HCT116 (cell line): ENCODE measurements around the gene TGM1. TPM values are rescaled to one million over a fixed set of nuclear protein-coding genes. Genes with fewer than 3 reads are reported as not detected.

Experiments
- ATAC-seq: fragments of 200-7000 bp; cut with Tn5 transposase; 2 replicates; pipeline ENCODE4 v1.9.1; 2020; ENCODE audit warnings: mild to moderate bottlenecking, moderate library complexity
- BruUV-seq: library from RNA; stranded (reverse); fragments of 400-500 nt; replicated peaks from 2 replicates; lab custom pipeline; 2021; lab: Mats Ljungman, UMichigan
- CTCF ChIA-PET: fragments of 300-600 bp; sonication (Branson Sonifier 250); formaldehyde crosslinking; loops from one replicate; lab custom pipeline; 2021; ENCODE audit warnings: antibody characterized with exemption; lab: Charles Lee
- POLR2A ChIA-PET: fragments of 300-600, 350-600 bp; sonication (Branson Sonifier 250); formaldehyde crosslinking; loops from one replicate; lab custom pipeline; 2021; ENCODE audit warnings: antibody characterized with exemption; lab: Charles Lee
- RAD21 ChIA-PET, 2 experiments: fragments of 300-600 bp; sonication (Branson Sonifier 250); formaldehyde crosslinking; loops; one replicate each; lab custom pipeline; 2023; ENCODE audit warnings: low total read pairs in 2 of 2; ENCODE audit not compliant: uncharacterized antibody in 2 of 2, unreplicated experiment in 2 of 2, low non-redundant PET in 1 of 2; lab: Charles Lee
- DNase-seq: peaks from one replicate; pipeline ENCODE4 v3.0.0-alpha.2; 2010; ENCODE audit warnings: low read depth, low spot score
- H2AFZ ChIP-seq: fragments of 200-600 bp; shearing (Covaris generic), sonication (generic); 2 replicates; pipeline ENCODE4 v1.6.1; 2017; ENCODE audit warnings: low read depth, mixed run types, mixed read lengths, antibody characterized with exemption, low read length; ENCODE audit not compliant: poor library complexity, severe bottlenecking
- H3K27ac ChIP-seq: 2 replicates; pipeline ENCODE4 v1.5.1; 2012; ENCODE audit warnings: low read depth, low read length
- H3K27me3 ChIP-seq: fragments of 200-600 bp; sonication (generic); 2 replicates; pipeline ENCODE4 v1.6.1; 2016; ENCODE audit warnings: mixed run types, low read length, mixed read lengths; ENCODE audit not compliant: insufficient read depth
- H3K36me3 ChIP-seq, 2 experiments: fragments of 200-500 bp in 1 of 2; fragments of 200-600 bp in 1 of 2; sonication (Bioruptor generic) in 1 of 2; sonication (generic) in 1 of 2; 2 replicates each; pipeline versions ENCODE4 v1.5.1 to v1.6.1; 2014 to 2016; ENCODE audit warnings: low read length in 2 of 2, inconsistent platforms in 1 of 2, mixed read lengths in 1 of 2, mixed run types in 1 of 2; ENCODE audit not compliant: insufficient read depth in 2 of 2, control insufficient read depth in 1 of 2
- H3K4me1 ChIP-seq, 2 experiments: fragments of 200-600 bp in 1 of 2; sonication (generic) in 1 of 2; 2 replicates each; pipeline versions ENCODE4 v1.5.1 to v1.6.1; 2012 to 2017; ENCODE audit warnings: low read length in 2 of 2, inconsistent platforms in 1 of 2, mild to moderate bottlenecking in 1 of 2, mixed read lengths in 1 of 2, mixed run types in 1 of 2, moderate library complexity in 1 of 2; ENCODE audit not compliant: insufficient read depth in 2 of 2, control insufficient read depth in 1 of 2
- H3K4me2 ChIP-seq: fragments of 200-600 bp; sonication (generic); 2 replicates; pipeline ENCODE4 v1.6.1; 2017; ENCODE audit warnings: mixed run types, low read length, mixed read lengths
- H3K4me3 ChIP-seq, 2 experiments: fragments of 200-600 bp in 1 of 2; sonication (generic) in 1 of 2; replicated peaks in 1 of 2; 2 replicates each; pipeline ENCODE4 v1.5.1; 2011 to 2016; ENCODE audit warnings: low read length in 2 of 2, control low read depth in 1 of 2, low read depth in 1 of 2, mild to moderate bottlenecking in 1 of 2, mixed read lengths in 1 of 2, mixed run types in 1 of 2
- H3K79me2 ChIP-seq: fragments of 200-600 bp; sonication (generic); 2 replicates; pipeline ENCODE4 v1.6.1; 2017; ENCODE audit warnings: mild to moderate bottlenecking, mixed run types, low read length, moderate library complexity, mixed read lengths; ENCODE audit not compliant: insufficient read depth
- H3K9ac ChIP-seq: fragments of 200-600 bp; sonication (generic); 2 replicates; pipeline ENCODE4 v1.6.1; 2016; ENCODE audit warnings: low read length, mixed read lengths
- H3K9me2 ChIP-seq: fragments of 200-600 bp; sonication (generic), shearing (Covaris generic); 2 replicates; pipeline ENCODE4 v1.6.1; 2017; ENCODE audit warnings: mixed run types, mild to moderate bottlenecking, moderate library complexity; ENCODE audit not compliant: insufficient read depth
- H3K9me3 ChIP-seq, 2 experiments: fragments of 200-500 bp in 1 of 2; fragments of 200-600 bp in 1 of 2; sonication (Bioruptor generic) in 1 of 2; sonication (generic) in 1 of 2; 2 replicates each; pipeline ENCODE4 v1.6.1; 2014 to 2017; ENCODE audit warnings: low read length in 2 of 2, mixed read lengths in 2 of 2, inconsistent platforms in 1 of 2, low read depth in 1 of 2, mild to moderate bottlenecking in 1 of 2, mixed run types in 1 of 2, moderate library complexity in 1 of 2; ENCODE audit not compliant: control insufficient read depth in 1 of 2, insufficient read depth in 1 of 2
- H4K20me1 ChIP-seq: fragments of 200-600 bp; sonication (generic), shearing (Covaris generic); 2 replicates; pipeline ENCODE4 v1.6.1; 2017; ENCODE audit warnings: mixed run types, mild to moderate bottlenecking, moderate library complexity; ENCODE audit not compliant: insufficient read depth
- ATF3 ChIP-seq: IDR thresholded peaks from 2 replicates; pipeline ENCODE4 v1.6.1; 2012
- CBX3 ChIP-seq: IDR thresholded peaks from 2 replicates; pipeline ENCODE4 v1.6.1; 2012; ENCODE audit warnings: low read depth
- CEBPB ChIP-seq: IDR thresholded peaks from 2 replicates; pipeline ENCODE4 v1.6.1; 2012; ENCODE audit warnings: low read depth
- EGR1 ChIP-seq: IDR thresholded peaks from 2 replicates; pipeline ENCODE4 v1.6.1; 2012; ENCODE audit warnings: low read depth
- ELF1 ChIP-seq: IDR thresholded peaks from 2 replicates; pipeline ENCODE4 v1.6.1; 2012; ENCODE audit warnings: low read depth, borderline replicate concordance
- EZH2 ChIP-seq: fragments of 200-600 bp; sonication (generic); IDR thresholded peaks from 2 replicates; pipeline ENCODE4 v1.6.1; 2017; ENCODE audit warnings: antibody characterized with exemption, mixed run types
- JUND ChIP-seq: IDR thresholded peaks from 2 replicates; pipeline ENCODE4 v1.6.1; 2012
- POLR2A ChIP-seq: IDR thresholded peaks from 2 replicates; pipeline ENCODE4 v1.7.0; 2011; ENCODE audit warnings: borderline replicate concordance; ENCODE audit not compliant: insufficient read depth, insufficient read length; ENCODE audit errors: extremely low read depth
- POLR2AphosphoS5 ChIP-seq: IDR thresholded peaks from 2 replicates; pipeline ENCODE4 v1.6.1; 2011; ENCODE audit warnings: mild to moderate bottlenecking, low read depth, low read length, moderate library complexity
- REST ChIP-seq: IDR thresholded peaks from 2 replicates; pipeline ENCODE4 v1.6.1; 2012; ENCODE audit warnings: low read depth
- SIN3A ChIP-seq: IDR thresholded peaks from 2 replicates; pipeline ENCODE4 v1.6.1; 2012; ENCODE audit warnings: low read depth
- SP1 ChIP-seq: IDR thresholded peaks from 2 replicates; pipeline ENCODE4 v1.6.1; 2012; ENCODE audit warnings: low read depth
- SRF ChIP-seq: IDR thresholded peaks from 2 replicates; pipeline ENCODE4 v1.6.1; 2012; ENCODE audit warnings: low read depth
- YY1 ChIP-seq: IDR thresholded peaks from 2 replicates; pipeline ENCODE4 v1.6.1; 2011; ENCODE audit warnings: low read length, low read depth, moderate library complexity, mild to moderate bottlenecking; ENCODE audit not compliant: insufficient replicate concordance; ENCODE audit errors: extremely low read depth
- intact Hi-C: fragments of 100-400 bp; cut with micrococcal nuclease; formaldehyde crosslinking; loops from 2 replicates; pipeline ENCODE4 v1.10.0; 2022
- total RNA-seq: library from RNA; stranded (reverse); gene quantifications from one replicate; pipeline ENCODE4 v1.2.1, GENCODE V29; 2021; ENCODE audit not compliant: unreplicated experiment

TGM1 gene
- total RNA-seq, 1 experiment from 2014 or later = 5.6 TPM

- ChIA-PET CTCF (no interaction called here), POLR2A (no interaction called here), RAD21 (no interaction called here)
- ATAC-seq = no peak
- no peak for DNase-seq
- no peak overlapping the region for H3K27ac ChIP-seq
- H3K9me3 ChIP-seq = no peaks in the 10 kb centered on the region
- H3K36me3 ChIP-seq = peaks cover 6% of the 10 kb centered on the region in 2 experiments; a peak in 3 of 4 replicates
- H2AFZ ChIP-seq = no peak overlapping the region
- no peaks in the 10 kb centered on the region for H3K27me3 ChIP-seq
- no peak overlapping the region for H3K4me2 ChIP-seq
- no peaks in the 10 kb centered on the region for H3K9me2 ChIP-seq
- no peak overlapping the region for H3K9ac ChIP-seq
- no TSS peak for BruUV-seq
- H4K20me1 ChIP-seq = no peaks in the 10 kb centered on the region
- TF ChIP-seq REST (no peak), ATF3 (no peak), SIN3A (no peak), EGR1 (no peak), POLR2A (no peak), YY1 (no peak), JUND (no peak), CEBPB (no peak), EZH2 (no peak), CBX3 (no peak), SP1 (no peak), ELF1 (no peak), SRF (no peak), POLR2AphosphoS5 (no peak)
- no peaks in the 10 kb centered on the region for H3K4me1 ChIP-seq
- H3K79me2 ChIP-seq = no peaks in the 10 kb centered on the region
- intact Hi-C loops = no loop called here
- H3K4me3 ChIP-seq = no peak overlapping the region
Measured at GRCh38 chr14:24286996-24287395, 24.0 kb upstream of the TGM1 start.
